HG02840 (cell line): ENCODE measurements around the gene LPCAT3.

ENCODE experiments used
- ATAC-seq: cut with Tn5 transposase; IDR thresholded peaks from one replicate; pipeline ENCODE4 v1.9.1; 2021; ENCODE audit warnings: mild to moderate bottlenecking, moderate library complexity, moderate number of reproducible peaks; ENCODE audit not compliant: unreplicated experiment, low FRiP score

LPCAT3 gene

DNA sequence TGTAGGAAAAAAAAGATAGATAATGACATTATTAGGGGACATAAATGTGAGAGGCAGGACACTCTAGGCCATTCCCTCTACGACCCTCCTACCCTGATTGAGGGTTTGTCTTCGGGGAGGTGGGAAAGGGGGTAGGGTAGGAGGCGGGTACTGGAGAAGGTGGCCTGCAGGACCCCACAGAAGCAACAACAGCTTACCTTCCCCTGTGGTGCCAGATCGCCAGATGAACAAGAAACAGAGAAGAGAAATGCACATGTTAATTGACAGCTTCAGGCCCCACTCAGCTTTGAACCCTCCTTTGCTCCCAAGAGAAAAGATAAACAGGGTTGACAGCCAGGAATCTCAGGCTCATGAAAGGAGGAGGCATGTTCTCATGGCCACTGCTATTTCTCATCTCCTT is 52.6 kb downstream of the LPCAT3 start:
- no peak for ATAC-seq

DNA sequence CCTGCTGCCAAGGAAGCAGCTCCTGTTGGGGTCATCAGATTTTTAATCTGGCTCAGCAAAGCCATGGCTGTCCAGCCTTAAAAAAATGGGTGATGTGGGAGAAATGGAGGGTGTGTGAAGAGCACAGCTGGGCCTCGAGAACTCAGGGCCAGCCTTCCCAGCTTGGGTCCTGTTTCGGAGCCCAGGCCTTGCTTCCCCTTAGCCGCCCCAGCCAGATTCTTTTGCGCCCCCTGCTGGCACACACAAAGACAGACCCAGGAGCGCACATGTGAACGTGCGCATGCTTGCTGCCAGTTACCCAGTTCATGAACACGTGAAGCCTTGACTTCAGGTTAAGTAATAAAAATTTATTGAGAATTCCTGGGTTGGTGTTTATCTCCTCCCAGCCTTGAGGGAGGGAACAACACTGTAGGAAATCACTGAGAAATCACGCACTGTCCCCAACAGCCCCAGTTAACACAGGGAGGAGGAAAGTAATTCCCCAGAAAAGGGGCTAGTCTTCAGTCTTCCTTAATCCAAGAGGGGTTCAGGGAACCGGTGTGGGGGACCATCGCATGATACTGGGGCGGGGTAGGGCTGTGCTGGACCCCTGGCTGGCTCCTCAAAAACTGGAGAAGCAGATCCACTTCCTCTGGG is 53.1 kb downstream of the LPCAT3 start:
- no peak for ATAC-seq

DNA sequence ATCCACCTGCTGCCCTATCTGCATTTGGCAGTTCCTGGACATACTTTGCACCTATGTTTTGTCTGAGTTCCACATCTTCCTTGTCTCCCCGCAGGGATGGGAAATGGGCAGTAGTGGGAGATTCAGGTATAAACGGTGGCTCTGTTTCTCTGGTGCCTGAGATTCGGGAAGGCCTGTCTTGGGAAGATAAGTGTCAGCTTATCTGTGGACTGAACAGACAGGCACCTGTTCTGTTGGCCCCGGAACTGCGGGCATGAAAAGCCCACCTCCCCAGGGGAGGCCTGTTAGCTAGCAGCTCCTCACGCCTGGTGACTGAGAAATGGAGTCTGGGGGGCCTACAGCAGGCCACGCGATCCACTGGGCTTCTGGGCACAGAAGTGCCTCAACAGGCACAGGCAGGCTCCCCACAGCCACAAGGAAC is 53.7 kb downstream of the LPCAT3 start:
- ATAC-seq, result no peak

DNA sequence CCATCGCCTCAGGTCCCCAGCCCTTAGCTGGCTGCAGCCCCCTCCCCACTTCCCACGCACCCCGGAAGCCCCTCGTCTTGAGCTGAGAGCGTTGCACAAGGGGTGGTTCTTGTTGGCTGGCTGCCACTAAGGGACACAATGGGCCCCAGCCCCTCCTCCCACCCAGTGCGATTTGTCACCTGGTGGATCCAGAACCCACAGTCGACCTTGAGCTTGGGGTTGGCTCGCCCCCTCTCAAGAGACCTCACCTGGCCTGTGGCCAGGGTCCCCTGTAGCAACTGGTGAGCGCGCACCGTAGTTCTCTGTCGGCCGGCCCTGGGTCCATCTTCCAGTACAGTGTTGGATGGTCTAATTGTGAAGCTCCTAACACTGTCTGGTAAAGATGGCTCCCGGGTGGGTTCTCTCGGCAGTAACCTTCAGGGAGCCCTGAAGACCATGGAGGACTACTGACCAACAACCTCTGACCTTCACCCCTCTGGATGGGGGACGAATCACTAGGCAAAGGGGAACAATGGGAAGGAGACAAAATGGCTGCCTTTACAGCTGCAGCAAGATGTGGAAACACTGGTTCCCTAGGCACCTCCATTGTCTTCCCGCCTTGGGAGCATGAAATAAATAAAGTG is 54.4 kb downstream of the LPCAT3 start:
- ATAC-seq, result no peak

DNA sequence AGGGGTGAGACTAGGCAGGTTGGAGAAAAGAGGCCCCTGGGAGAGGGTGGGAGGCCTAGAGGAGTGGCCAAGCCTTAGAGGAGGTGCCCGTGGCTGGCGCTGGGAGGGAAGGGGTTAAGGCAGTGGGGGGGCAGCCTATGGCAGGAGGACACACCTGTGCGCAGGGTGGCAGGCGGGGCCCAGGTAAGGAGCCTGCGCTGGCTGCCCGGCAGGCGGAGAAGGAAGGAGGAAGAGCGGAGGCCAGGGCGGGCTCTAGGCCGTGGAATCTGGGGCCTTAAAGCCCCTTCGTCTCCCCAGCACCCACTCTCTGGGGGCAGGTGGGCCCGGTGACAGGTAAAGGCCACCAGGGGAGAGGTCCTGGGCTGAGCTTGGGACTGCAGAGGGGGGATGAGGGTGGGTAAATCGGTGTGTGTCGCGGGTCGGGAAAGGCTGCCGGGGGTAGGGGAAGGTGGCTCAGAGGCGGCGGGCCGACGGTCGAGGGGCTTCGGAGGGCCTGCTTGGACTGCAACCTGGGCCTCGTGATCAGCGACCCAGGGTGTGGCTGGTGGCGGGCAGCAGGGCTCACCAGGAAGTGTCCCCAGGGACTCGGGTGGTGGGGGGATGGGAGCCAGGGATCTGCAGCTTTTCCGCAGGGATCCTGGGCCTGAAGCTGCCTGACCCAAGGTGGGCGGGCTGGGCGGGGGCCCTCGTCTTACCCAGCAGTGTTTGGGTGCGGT is 55.1 kb downstream of the LPCAT3 start:
- ATAC-seq, result no peak

DNA sequence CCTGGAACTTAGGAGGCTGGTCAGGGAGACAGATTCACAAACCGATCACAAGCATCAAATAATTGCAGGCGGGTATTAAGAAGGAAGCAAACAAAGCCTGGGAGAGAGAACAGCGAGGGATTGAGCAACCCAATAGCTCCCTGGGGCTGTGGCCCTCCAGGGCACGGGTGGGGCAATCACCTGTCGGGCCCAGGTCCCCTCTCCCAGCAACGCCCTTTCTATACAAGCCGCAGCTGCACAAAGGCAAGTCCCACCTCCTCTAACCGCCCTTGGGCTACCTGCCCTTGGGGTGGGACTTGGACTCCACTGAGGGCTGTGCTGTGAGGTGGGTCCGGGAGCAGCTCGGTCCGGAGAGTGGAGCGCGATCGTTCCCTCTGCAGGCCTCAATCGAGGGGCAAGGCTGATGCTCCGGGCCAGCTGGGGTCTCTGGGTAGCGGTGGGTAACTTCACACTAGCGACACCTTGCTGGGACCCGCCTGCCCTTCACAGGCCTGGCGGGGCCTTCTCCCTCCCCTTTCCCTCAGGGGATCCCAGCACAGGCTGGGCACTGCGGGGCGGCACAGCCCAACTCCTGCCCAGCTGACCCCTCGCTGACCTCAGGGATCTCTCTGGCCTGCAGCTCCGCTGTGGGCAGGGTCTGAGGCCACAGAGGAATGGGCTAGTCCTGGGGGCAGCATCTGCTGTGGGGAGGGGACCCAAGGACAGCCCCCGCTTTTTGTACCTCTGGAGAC is 55.8 kb downstream of the LPCAT3 start:
- no peak for ATAC-seq

DNA sequence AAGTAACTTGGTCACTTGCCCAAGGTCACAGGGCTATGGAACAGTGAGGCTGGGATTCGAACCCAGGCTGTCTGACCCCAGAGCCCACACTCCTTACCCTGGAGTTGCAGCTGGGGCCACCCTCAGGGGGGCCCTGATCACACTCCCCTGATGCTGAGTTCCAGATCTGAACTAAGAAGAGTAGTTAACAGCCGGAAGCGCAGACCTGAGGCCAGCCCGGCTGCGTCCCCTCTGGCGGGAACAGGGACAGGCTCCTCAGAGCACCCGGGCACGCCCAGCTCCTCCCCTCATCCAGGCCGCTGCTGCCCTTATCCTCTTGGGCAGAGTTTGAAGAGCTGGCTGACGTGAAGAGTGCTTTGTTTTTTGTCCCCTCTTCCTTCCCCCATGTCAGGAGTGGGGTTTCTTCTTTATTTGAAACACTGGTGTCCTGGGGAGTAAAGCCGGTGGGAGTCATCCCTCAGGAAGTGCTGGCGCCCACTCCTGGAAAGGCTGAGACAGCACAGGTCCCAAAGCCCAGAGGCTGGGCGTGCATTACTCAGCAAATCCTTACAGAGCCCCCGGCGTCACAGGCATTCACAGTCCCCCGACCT is 56.5 kb downstream of the LPCAT3 start:
- no peak for ATAC-seq

DNA sequence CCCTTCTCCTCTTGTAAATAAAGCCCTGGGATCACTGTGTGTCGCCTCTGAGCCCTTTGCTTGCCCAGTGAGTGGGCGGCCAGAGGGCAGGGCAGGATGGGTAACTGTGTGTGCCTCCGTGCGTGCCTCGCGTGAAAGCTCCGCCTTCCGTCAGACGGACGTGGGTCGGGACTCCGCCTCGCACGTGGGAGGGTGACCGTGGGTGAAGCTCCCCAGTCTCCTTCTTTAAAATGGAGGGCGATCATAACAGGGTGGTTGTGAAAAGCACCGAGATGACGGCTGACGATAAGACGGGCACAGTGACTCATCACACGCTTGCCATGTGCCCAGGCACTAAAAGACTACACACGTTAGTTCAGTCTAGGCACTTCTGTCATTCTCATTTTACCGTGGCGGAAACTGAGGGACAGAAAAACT is 57.0 kb downstream of the LPCAT3 start:
- no peak for ATAC-seq

DNA sequence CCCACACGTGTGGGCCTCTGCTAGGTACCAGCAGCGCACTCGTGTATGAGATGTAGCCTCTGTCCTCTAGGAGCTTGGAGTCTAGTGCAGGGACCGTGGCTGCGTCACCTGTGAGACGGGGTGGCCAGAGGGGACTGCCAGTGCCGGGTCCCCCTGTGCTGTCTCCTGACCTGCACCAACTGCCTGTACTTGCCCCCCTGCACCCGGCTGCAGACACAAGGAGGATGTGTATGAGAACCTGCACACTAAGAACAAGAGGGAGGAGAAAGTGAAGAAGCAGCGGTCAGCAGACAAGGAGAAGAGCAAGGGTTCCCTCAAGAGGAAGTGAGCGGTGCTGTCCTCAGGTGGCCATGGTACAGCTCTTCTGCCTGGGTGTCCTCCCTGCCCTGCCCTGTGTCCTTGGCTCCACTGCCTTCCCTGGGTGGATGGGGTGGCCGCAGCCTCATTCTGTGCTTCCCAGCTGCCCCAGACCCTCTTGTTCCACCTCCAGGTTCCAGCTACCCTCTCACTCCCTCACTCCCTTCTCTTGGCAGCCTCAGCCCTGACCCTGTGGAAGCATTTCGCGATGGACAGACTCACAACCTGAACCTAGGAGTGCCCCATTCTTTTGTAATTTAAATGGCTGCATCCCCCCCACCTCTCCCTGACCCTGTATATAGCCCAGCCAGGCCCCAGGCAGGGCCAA is 57.5 kb downstream of the LPCAT3 start:
- no peak for ATAC-seq

DNA sequence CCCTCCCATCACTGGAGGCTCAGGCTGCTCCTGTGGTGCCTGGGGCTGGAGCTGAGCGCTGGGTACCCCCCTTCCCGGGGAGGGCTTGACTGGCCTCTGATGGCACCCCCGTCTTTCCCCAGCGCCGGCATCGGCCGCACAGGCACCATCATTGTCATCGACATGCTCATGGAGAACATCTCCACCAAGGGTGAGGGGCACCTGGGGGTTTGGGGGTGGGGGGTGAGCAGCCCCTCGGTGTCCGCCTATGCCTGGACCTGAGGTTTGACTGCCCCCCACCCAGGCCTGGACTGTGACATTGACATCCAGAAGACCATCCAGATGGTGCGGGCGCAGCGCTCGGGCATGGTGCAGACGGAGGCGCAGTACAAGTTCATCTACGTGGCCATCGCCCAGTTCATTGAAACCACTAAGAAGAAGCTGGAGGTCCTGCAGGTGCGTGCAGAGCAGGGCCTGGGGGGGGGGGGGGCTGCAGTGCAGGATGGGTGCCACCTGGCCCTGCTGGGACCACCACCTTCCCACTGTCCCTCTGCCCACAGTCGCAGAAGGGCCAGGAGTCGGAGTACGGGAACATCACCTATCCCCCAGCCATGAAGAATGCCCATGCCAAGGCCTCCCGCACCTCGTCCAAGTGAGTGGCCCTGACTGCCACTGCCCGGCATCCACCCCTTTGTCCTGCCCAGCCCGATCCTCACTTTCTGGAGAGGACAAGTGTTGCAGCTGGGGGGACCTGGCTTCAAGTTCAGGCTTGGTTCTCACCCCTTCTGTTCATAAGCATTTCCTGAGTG is 58.3 kb downstream of the LPCAT3 start:
- ATAC-seq, result no peak

DNA sequence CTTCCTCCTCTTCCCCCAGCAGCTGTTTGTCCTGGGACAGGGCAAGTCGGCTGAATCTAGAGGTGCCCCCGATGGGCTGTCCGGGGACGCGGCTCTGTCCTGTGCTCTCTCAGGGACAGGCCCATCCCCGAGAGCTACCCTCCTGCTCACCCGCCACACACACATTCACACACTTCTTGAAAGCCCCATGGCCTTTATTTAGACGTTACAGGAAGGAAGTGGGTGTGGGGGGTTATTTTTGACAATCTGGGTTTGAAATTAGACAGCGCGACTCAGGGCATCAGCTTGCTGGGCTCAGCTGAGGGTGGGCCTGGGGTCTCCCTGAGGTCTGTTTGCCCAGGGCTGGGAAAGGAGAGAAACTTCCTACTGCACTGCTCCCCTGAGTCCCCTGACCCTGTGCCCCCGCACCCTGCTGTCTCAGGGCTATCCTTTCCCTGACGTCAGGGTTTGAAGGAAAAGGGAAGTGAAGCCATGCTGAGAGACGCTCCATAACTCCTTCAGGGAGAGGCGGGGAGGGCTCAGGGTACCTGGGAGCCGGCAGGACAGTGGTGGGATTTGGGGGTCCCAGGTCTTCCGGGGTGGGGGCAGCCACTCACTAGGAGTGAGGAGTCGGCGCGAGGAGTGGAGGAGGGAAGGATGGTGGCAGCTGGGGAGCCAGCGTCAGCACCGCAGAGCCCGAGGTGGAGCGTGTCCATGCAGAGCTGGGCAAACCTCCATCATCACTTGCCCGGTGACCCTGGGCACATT is 59.0 kb downstream of the LPCAT3 start:
- ATAC-seq, result peak; percentile 56

DNA sequence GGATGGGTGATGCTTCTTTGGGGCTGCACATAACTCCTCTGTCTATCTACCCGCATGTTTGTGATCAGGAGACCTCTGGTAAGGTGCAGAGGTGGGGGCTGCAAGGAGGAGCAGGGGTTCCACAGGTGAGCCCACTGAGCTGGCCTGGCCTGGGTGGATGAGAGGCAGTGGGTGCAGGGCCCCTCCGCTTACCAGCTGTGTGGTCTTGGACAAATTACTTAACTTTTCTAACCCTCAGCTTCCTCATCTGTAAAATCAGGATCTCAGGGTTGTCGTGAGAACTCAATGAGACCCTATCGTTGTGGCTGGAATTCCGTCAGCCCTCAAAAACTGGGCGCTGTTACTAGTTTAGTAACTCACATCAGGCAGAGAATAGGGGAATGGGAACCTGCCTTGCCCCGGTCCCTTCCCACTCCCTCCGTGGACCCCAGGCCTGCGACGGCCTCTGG is 59.6 kb downstream of the LPCAT3 start:
- no peak for ATAC-seq

DNA sequence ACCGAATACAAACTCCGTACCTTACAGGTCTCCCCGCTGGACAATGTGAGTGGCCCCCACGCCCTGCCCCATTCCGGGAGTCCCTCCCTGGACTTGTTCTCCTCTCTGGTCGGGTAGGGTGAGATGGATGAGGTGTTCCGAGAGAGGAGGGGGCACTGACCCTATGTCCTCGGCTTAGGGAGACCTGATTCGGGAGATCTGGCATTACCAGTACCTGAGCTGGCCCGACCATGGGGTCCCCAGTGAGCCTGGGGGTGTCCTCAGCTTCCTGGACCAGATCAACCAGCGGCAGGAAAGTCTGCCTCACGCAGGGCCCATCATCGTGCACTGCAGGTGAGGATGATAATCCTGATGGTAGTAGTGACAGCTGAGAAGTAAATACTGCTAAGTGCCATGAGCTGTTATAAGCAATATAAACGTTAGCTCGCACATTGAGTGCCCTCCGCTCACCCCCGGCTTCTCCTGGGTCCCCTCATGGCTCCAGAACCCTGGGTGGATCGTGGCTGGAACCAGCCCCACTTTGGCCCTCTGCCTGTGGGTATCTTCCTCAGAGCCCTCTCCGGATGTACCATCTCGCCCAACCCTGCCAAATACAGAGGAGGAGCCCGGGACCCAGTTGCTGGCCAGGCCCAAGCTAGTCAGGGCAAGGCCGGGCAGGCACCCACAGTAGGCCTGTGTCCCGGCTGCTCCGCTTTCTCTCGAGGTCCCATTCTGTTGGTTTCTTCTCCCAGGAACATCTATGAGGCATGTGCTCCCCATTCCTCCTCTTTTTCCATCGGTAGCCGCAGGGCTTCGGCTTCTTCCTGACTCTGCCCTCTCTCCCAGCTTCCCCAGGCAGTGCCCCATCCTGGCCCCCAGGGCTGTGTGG is 60.3 kb downstream of the LPCAT3 start:
- no peak for ATAC-seq

DNA sequence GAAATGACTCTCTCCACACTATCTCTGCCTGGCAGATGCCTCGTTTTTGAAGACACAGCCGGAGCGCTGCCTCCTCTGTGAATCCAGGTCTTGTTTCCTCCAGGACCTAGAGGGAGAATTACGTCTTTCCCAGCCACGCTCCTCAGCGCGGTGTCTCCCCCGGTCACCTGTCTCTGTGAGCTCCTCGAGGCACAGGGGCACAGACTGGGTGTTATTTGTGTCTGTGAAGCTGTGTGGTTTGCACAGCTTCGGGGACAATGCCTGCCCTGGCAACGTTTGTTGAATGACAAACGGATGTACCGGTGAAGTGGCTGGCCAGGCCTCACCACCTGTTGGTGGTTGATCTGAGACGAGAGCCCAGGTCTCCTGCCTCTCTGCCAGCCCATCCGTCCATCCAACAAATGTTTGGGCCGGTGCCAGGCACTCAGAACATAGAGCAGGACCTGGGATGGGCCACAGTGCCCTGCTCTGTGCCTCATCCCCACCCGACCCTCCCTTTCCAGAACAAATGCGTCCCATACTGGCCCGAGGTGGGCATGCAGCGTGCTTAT is 61.0 kb downstream of the LPCAT3 start:
- no peak for ATAC-seq

DNA sequence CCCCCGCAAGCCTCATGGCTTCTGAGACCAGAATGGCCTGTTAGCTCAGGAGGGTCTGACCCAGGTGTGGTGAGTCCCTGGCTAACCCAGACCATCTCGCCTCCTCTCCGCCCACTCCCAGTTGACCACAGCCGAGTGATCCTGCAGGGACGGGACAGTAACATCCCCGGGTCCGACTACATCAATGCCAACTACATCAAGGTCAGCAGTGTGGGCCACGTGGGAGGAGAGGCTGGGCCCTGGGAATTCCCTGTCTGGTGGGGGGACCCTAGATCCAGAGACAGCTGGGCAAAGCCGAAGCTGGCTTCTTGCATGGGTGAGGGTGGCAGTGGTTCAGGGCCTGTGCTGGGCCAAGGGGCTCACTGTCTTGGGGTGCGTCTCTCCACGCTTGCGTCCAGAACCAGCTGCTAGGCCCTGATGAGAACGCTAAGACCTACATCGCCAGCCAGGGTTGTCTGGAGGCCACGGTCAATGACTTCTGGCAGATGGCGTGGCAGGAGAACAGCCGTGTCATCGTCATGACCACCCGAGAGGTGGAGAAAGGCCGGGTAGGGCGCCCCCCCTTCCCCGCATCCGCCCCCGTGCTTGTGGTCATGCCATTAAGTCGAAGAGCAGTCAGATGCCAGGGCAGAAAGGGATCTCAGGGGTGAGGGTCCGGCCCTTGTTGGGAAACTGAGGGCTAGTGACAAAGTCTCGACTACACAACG is 62.1 kb downstream of the LPCAT3 start:
- ATAC-seq, result no peak

DNA sequence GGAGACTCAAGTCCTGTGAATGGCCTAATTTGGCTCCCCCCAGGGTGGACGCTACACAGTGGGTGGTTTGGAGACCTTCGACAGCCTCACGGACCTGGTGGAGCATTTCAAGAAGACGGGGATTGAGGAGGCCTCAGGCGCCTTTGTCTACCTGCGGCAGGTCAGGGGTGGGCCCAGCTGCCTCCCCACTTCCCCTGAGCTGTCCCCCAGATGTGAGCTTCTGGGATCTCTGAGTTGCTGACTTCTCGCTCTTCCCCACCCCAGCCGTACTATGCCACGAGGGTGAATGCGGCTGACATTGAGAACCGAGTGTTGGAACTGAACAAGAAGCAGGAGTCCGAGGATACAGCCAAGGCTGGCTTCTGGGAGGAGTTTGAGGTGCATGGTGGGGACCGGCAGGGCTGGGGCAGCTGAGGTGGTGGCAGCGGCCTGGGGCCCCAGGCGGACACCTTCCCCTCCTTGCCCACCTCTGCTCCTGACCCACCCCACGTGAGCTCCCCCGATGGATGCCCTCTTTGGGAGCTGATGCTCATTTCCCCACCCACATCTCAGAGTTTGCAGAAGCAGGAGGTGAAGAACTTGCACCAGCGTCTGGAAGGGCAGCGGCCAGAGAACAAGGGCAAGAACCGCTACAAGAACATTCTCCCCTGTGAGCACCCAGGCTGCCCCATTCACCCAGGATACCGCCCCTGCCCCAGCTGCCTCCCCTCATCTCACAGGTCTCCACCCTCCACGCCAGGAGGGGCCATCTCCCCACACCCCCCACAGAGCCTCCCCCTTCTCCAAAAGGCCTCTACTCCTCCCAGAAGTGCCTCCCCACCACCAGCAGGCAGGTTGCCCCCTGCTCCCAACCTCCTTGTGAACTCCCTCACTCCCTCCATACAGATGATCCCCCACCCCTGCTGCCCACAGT is 62.9 kb downstream of the LPCAT3 start:
- ATAC-seq, result no peak
